Upper lobe of left lung (tissue), 4 donors: ENCODE data around the gene CARMIL1.

Experiments
- EP300 ChIP-seq, 4 donors: sonication (generic); formaldehyde crosslinking; IDR thresholded peaks; one replicate each; pipeline ENCODE4 v1.5.1; 2017; ENCODE audit warnings: antibody characterized with exemption in 4 of 4, control low read depth in 2 of 4
- POLR2A ChIP-seq, 4 donors: fragments of 450-650 bp; IDR thresholded peaks; one replicate each; pipeline ENCODE4 v1.5.1; 2016 to 2017; ENCODE audit warnings: antibody characterized with exemption in 4 of 4, mild to moderate bottlenecking in 2 of 4
- POLR2AphosphoS5 ChIP-seq, 2 donors: sonication (generic); formaldehyde crosslinking; IDR thresholded peaks; one replicate each; pipeline ENCODE4 v1.5.1; 2017; ENCODE audit warnings: antibody characterized with exemption in 2 of 2
- TF ChIP-seq, protein P1 (sequence below), 6 experiments: fragments of 450-650 bp in 4 of 6; fragments of 200-600 bp in 2 of 6; sonication (generic) in 2 of 6; IDR thresholded peaks; one replicate each; pipeline ENCODE4 v1.5.1; 2016 to 2019; ENCODE audit warnings: antibody characterized with exemption in 6 of 6

GRCh38 chr6:25483943-25484342 is 204.8 kb downstream of the CARMIL1 start:
- no peak for TF ChIP-seq POLR2AphosphoS5 (IDR thresholded peaks at IDR 0.05)
- TF ChIP-seq, protein P1, sequence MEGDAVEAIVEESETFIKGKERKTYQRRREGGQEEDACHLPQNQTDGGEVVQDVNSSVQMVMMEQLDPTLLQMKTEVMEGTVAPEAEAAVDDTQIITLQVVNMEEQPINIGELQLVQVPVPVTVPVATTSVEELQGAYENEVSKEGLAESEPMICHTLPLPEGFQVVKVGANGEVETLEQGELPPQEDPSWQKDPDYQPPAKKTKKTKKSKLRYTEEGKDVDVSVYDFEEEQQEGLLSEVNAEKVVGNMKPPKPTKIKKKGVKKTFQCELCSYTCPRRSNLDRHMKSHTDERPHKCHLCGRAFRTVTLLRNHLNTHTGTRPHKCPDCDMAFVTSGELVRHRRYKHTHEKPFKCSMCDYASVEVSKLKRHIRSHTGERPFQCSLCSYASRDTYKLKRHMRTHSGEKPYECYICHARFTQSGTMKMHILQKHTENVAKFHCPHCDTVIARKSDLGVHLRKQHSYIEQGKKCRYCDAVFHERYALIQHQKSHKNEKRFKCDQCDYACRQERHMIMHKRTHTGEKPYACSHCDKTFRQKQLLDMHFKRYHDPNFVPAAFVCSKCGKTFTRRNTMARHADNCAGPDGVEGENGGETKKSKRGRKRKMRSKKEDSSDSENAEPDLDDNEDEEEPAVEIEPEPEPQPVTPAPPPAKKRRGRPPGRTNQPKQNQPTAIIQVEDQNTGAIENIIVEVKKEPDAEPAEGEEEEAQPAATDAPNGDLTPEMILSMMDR (IDR thresholded peaks at IDR 0.05), result no peak
- TF ChIP-seq EP300 (IDR thresholded peaks at IDR 0.05), result no peak
- TF ChIP-seq POLR2A (IDR thresholded peaks at IDR 0.05), result no peak
